GM21447 (cell line): ENCODE measurements around the gene MKLN1.
"Not testable (repeated sequence)": the region's sequence is repeated elsewhere in the genome, so short reads cannot be mapped to it uniquely, and the experiment has no call there.

ENCODE experiments used
- ATAC-seq: cut with Tn5 transposase; IDR thresholded peaks from one replicate; pipeline ENCODE4 v1.9.1; 2021; ENCODE audit not compliant: unreplicated experiment

The MKLN1 gene

GRCh38 chr7:131513245-131514061, 185.8 kb downstream of the MKLN1 start:
- peak; percentile 89 for ATAC-seq

GRCh38 chr7:131515471-131515870, 187.8 kb downstream of the MKLN1 start:
- ATAC-seq = not testable (repeated sequence)

- no peak for ATAC-seq
Measured at GRCh38 chr7:131517218-131517923, 189.7 kb downstream of the MKLN1 start.

GRCh38 chr7:131518626-131519025, 190.9 kb downstream of the MKLN1 start:
- ATAC-seq = no peak

GRCh38 chr7:131521651-131522163, 194.0 kb downstream of the MKLN1 start:
- ATAC-seq = no peak

- ATAC-seq = peak; percentile 76
Measured at GRCh38 chr7:131522325-131522930, 194.8 kb downstream of the MKLN1 start.

- ATAC-seq = no peak
Measured at GRCh38 chr7:131524115-131524514, 196.4 kb downstream of the MKLN1 start.

GRCh38 chr7:131524703-131525102, 197.0 kb downstream of the MKLN1 start:
- ATAC-seq = no peak

- ATAC-seq = no peak
Measured at GRCh38 chr7:131525820-131526219, 198.1 kb downstream of the MKLN1 start.

GRCh38 chr7:131527456-131527855, 199.8 kb downstream of the MKLN1 start:
- ATAC-seq = no peak

GRCh38 chr7:131529179-131529578, 201.5 kb downstream of the MKLN1 start:
- no peak for ATAC-seq

GRCh38 chr7:131529617-131530016, 201.9 kb downstream of the MKLN1 start:
- no peak for ATAC-seq

- no peak for ATAC-seq
Measured at GRCh38 chr7:131530137-131530536, 202.5 kb downstream of the MKLN1 start.

GRCh38 chr7:131532570-131533091, 205.0 kb downstream of the MKLN1 start:
- ATAC-seq = no peak

- ATAC-seq = no peak
Measured at GRCh38 chr7:131533151-131533559, 205.5 kb downstream of the MKLN1 start.

GRCh38 chr7:131533566-131534561, 206.2 kb downstream of the MKLN1 start:
- no peak for ATAC-seq

GRCh38 chr7:131536361-131536849, 208.7 kb downstream of the MKLN1 start:
- ATAC-seq = no peak

- no peak for ATAC-seq
Measured at GRCh38 chr7:131537571-131537978, 209.9 kb downstream of the MKLN1 start.

- ATAC-seq = no peak
Measured at GRCh38 chr7:131538071-131538812, 210.6 kb downstream of the MKLN1 start.
